Endothelial cell (in vitro differentiated cells): ENCODE data around the gene MS4A8. TPM values are rescaled to one million over a fixed set of nuclear protein-coding genes. Genes with fewer than 3 reads are reported as not detected.

ENCODE experiments used
- DNase-seq: peaks from one replicate; pipeline ENCODE4 v3.0.0; 2021; ENCODE audit warnings: low spot score
- H3K27ac Mint-ChIP-seq: one replicate; pipeline ENCODE4 v1.8.0; 2021; ENCODE audit warnings: mixed read lengths, inconsistent platforms; ENCODE audit not compliant: unreplicated experiment
- H3K27me3 Mint-ChIP-seq: one replicate; pipeline ENCODE4 v1.8.0; 2021; ENCODE audit warnings: mild to moderate bottlenecking, moderate library complexity, mixed read lengths, inconsistent platforms; ENCODE audit not compliant: unreplicated experiment
- H3K36me3 Mint-ChIP-seq: one replicate; pipeline ENCODE4 v1.8.0; 2021; ENCODE audit warnings: mild to moderate bottlenecking, low read depth, mixed read lengths, inconsistent platforms; ENCODE audit not compliant: unreplicated experiment
- H3K4me1 Mint-ChIP-seq: one replicate; pipeline ENCODE4 v1.8.0; 2021; ENCODE audit warnings: mild to moderate bottlenecking, mixed read lengths, inconsistent platforms; ENCODE audit not compliant: unreplicated experiment
- H3K4me3 Mint-ChIP-seq: one replicate; pipeline ENCODE4 v1.8.0; 2021; ENCODE audit warnings: mild to moderate bottlenecking, mixed read lengths, inconsistent platforms; ENCODE audit not compliant: unreplicated experiment
- H3K9me3 Mint-ChIP-seq: one replicate; pipeline ENCODE4 v1.8.0; 2021; ENCODE audit warnings: mixed read lengths, inconsistent platforms; ENCODE audit not compliant: unreplicated experiment
- CTCF ChIP-seq: fragments of 200-600 bp; sonication (generic); IDR thresholded peaks from one replicate; pipeline ENCODE4 v1.5.0; 2021; ENCODE audit warnings: antibody characterized with exemption; ENCODE audit not compliant: unreplicated experiment
- total RNA-seq: library from RNA; stranded (reverse); fragmentation: NEBNext Ultra II Directional; extraction: Animal tissue kit (Norgen Biotek cat#: 25700); gene quantifications from one replicate; pipeline ENCODE4 v1.2.1, GENCODE V29; 2021; ENCODE audit not compliant: unreplicated experiment

MS4A8 gene
- total RNA-seq, 1 donor from 2014 or later: not detected

GRCh38 chr11:60744114-60744513 is 44.7 kb downstream of the MS4A8 start:
- Mint-ChIP-seq H3K27me3 (peaks cover 19% of the 10 kb centered on the region), H3K4me3 (no peak overlapping the region), H3K4me1 (peaks cover 36% of the 10 kb centered on the region), H3K36me3 (peaks cover 10% of the 10 kb centered on the region), H3K27ac (peak overlapping the region; percentile 97), H3K9me3 (peaks cover 15% of the 10 kb centered on the region)
- TF ChIP-seq CTCF: no peak
- no peak for DNase-seq

GRCh38 chr11:60747359-60747873 is 48.0 kb downstream of the MS4A8 start:
- peaks cover 10% of the 10 kb centered on the region for H3K36me3 Mint-ChIP-seq
- peaks cover 10% of the 10 kb centered on the region for H3K9me3 Mint-ChIP-seq
- no peak for DNase-seq
- H3K27me3 Mint-ChIP-seq: peaks cover 16% of the 10 kb centered on the region
- peaks cover 36% of the 10 kb centered on the region for H3K4me1 Mint-ChIP-seq
- no peak overlapping the region for H3K27ac Mint-ChIP-seq
- no peak for TF ChIP-seq CTCF
- H3K4me3 Mint-ChIP-seq: no peak overlapping the region

- no peak for DNase-seq
- H3K4me3 Mint-ChIP-seq: no peak overlapping the region
- H3K9me3 Mint-ChIP-seq: peaks cover 6% of the 10 kb centered on the region
- TF ChIP-seq CTCF: no peak
- no peak overlapping the region for H3K27ac Mint-ChIP-seq
- H3K36me3 Mint-ChIP-seq: peaks cover 5% of the 10 kb centered on the region
- H3K27me3 Mint-ChIP-seq: peaks cover 11% of the 10 kb centered on the region
- peaks cover 29% of the 10 kb centered on the region for H3K4me1 Mint-ChIP-seq
Observed at GRCh38 chr11:60748225-60748624, 48.8 kb downstream of the MS4A8 start.

GRCh38 chr11:60748821-60749220 is 49.4 kb downstream of the MS4A8 start:
- H3K27ac Mint-ChIP-seq: no peak overlapping the region
- H3K4me1 Mint-ChIP-seq: peaks cover 23% of the 10 kb centered on the region
- peaks cover 3% of the 10 kb centered on the region for H3K36me3 Mint-ChIP-seq
- no peak for DNase-seq
- H3K27me3 Mint-ChIP-seq: peaks cover 7% of the 10 kb centered on the region
- no peak overlapping the region for H3K4me3 Mint-ChIP-seq
- peaks cover 4% of the 10 kb centered on the region for H3K9me3 Mint-ChIP-seq
- TF ChIP-seq CTCF: no peak

- Mint-ChIP-seq H3K36me3 (no peaks in the 10 kb centered on the region), H3K27ac (no peak overlapping the region), H3K4me3 (no peak overlapping the region), H3K4me1 (peaks cover 9% of the 10 kb centered on the region), H3K27me3 (peaks cover 5% of the 10 kb centered on the region), H3K9me3 (no peaks in the 10 kb centered on the region)
- no peak for DNase-seq
- TF ChIP-seq CTCF: no peak
Observed at GRCh38 chr11:60750911-60751310, 51.5 kb downstream of the MS4A8 start.
